T1000 (cell line): ENCODE data around the gene TTC34.
"Not testable (repeated sequence)": the region's sequence is repeated elsewhere in the genome, so short reads cannot be mapped to it uniquely, and the experiment has no call there.

Source experiments
- DNase-seq: peaks from one replicate; lab custom pipeline; 2025; ENCODE audit warnings: mixed read lengths; lab: John Stamatoyannopoulos, UW

The TTC34 gene

GRCh38 chr1:2798958-2799357, 2.5 kb downstream of the TTC34 start:
- DNase-seq = not testable (repeated sequence)

- DNase-seq = no peak
Observed at GRCh38 chr1:2797741-2798016, 3.8 kb downstream of the TTC34 start.

- DNase-seq = no peak
Observed at GRCh38 chr1:2796890-2797740, 4.4 kb downstream of the TTC34 start.

- DNase-seq = no peak
Observed at GRCh38 chr1:2795926-2796325, 5.6 kb downstream of the TTC34 start.

GRCh38 chr1:2791027-2791760, 10.3 kb downstream of the TTC34 start:
- DNase-seq = no peak

GRCh38 chr1:2789986-2790581, 11.4 kb downstream of the TTC34 start:
- DNase-seq = no peak

- DNase-seq = no peak
Observed at GRCh38 chr1:2789164-2789985, 12.1 kb downstream of the TTC34 start.

GRCh38 chr1:2788506-2789163, 12.9 kb downstream of the TTC34 start:
- DNase-seq = no peak

GRCh38 chr1:2787163-2787911, 14.2 kb downstream of the TTC34 start:
- DNase-seq = no peak

- no peak for DNase-seq
Observed at GRCh38 chr1:2786329-2787162, 14.9 kb downstream of the TTC34 start.

GRCh38 chr1:2785631-2786328, 15.7 kb downstream of the TTC34 start:
- no peak for DNase-seq

- DNase-seq = no peak
Observed at GRCh38 chr1:2784854-2785630, 16.5 kb downstream of the TTC34 start.

- no peak for DNase-seq
Observed at GRCh38 chr1:2783435-2784397, 17.8 kb downstream of the TTC34 start.

GRCh38 chr1:2783069-2783434, 18.4 kb downstream of the TTC34 start:
- no peak for DNase-seq

GRCh38 chr1:2781627-2782026, 19.9 kb downstream of the TTC34 start:
- DNase-seq = no peak

GRCh38 chr1:2778220-2778592, 23.3 kb downstream of the TTC34 start:
- DNase-seq = no peak

GRCh38 chr1:2777424-2778219, 23.9 kb downstream of the TTC34 start:
- DNase-seq = no peak
